HG03025 (cell line): ENCODE results near the gene FBXO44.

Experiments used
- ATAC-seq: cut with Tn5 transposase; IDR thresholded peaks from one replicate; pipeline ENCODE4 v1.9.1; 2021; ENCODE audit warnings: mild to moderate bottlenecking, moderate library complexity; ENCODE audit not compliant: unreplicated experiment, low FRiP score

FBXO44 gene

GRCh38 chr1:11654939-11655808 lies 497 bp downstream of the FBXO44 start:
- ATAC-seq, result no peak

GRCh38 chr1:11657654-11658053 lies 3.0 kb downstream of the FBXO44 start:
- ATAC-seq, result no peak

GRCh38 chr1:11658542-11658941 lies 3.9 kb downstream of the FBXO44 start:
- ATAC-seq, result no peak

- no peak for ATAC-seq
These were observed 5.1 kb downstream of the FBXO44 start for GRCh38 chr1:11659748-11660147.

GRCh38 chr1:11661103-11661502 lies 6.4 kb downstream of the FBXO44 start:
- no peak for ATAC-seq

GRCh38 chr1:11664336-11665065 lies 9.8 kb downstream of the FBXO44 start:
- peak; percentile 43 for ATAC-seq

DNA sequence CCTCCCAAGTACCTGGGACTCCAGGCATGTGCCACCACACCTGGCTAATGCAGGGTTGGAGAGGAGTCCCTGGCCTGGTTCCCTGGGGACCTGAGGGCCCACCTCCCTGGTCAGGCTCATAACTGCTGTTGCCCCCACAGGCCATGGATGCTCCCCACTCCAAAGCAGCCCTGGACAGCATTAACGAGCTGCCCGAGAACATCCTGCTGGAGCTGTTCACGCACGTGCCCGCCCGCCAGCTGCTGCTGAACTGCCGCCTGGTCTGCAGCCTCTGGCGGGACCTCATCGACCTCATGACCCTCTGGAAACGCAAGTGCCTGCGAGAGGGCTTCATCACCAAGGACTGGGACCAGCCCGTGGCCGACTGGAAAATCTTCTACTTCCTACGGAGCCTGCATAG lies 13.8 kb downstream of the FBXO44 start:
- no peak for ATAC-seq

DNA sequence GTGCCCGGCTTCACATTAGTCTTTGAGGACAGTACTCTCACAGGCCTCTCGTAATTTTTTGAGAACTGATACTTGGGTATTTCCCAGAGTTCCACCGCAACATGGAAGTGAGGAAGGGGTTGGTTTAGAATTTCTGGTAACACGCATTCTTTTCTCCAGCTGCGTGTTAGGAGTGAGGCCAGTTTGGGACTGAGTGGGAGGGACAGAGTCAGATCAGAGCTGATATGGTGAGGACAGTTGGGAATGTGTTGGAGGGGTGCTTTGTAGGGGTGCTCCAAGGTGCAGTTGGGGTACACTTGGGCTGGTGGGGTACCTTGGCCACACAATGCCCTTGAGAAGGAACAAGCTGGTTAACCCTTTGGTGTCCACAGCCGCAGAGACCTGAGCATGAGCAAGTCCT lies 16.1 kb downstream of the FBXO44 start:
- no peak for ATAC-seq

GRCh38 chr1:11671205-11671543 lies 16.5 kb downstream of the FBXO44 start:
- ATAC-seq, result no peak

GRCh38 chr1:11671544-11672286 lies 17.0 kb downstream of the FBXO44 start:
- ATAC-seq, result no peak

- ATAC-seq, result no peak
These were observed 18.6 kb downstream of the FBXO44 start for GRCh38 chr1:11673089-11673769.

- no peak for ATAC-seq
These were observed 19.8 kb downstream of the FBXO44 start for GRCh38 chr1:11674488-11674887.

DNA sequence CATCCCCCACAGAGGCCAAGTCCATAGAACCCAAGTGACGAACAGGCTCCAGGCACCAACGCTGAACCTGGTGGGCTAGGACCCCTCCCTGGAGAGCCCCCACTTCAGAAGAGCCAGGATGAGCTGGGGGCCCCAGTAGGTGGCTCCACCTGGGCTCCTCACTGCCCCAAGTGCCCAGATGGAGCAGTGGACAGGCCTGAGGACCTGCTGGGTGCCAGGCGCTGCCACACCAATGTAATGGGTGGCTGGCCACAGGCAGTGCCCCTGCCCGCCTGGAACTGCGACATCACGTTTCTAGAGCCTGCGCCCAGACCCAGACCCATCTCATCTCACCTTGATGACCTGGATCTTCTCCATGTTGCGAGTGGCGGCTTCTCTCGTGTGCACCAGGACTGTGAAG lies 20.6 kb downstream of the FBXO44 start:
- no peak for ATAC-seq

DNA sequence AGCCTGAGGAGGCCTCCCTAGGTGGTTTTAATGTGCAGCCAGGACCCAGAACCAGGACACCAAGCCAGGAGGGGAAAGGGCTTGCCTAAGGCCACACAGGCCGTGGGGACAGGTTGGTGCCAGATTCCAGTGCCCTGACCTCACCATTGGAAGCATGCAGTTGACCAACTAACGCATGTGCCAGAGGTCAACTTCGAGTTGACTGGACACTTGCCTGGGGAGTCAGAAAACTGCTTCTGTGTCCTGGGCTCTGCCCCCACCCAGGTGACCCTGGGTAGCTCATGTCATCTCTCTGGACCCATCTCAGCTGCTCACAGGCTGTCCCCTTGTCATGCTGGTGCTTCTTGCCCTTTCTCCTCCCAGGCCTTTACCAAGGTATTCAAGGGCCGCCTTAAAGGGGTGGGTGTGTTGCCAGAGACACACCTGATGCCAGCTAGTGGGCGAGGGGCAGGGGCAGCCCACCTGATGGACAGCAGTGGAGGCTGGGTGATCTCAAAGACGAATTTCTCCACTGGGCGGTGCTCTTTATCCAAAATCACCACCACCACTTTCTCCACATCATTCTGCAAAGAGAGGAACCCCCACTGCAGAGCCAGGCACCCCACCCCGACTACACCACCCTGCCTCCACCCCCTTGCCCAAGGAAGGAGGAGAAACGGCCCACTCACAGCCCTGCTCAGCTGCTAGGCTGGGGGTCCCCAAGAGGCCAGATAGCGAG lies 21.9 kb downstream of the FBXO44 start:
- no peak for ATAC-seq

GRCh38 chr1:11678442-11678841 lies 23.8 kb downstream of the FBXO44 start:
- no peak for ATAC-seq

GRCh38 chr1:11680270-11681070 lies 25.8 kb downstream of the FBXO44 start:
- peak; percentile 27 for ATAC-seq

DNA sequence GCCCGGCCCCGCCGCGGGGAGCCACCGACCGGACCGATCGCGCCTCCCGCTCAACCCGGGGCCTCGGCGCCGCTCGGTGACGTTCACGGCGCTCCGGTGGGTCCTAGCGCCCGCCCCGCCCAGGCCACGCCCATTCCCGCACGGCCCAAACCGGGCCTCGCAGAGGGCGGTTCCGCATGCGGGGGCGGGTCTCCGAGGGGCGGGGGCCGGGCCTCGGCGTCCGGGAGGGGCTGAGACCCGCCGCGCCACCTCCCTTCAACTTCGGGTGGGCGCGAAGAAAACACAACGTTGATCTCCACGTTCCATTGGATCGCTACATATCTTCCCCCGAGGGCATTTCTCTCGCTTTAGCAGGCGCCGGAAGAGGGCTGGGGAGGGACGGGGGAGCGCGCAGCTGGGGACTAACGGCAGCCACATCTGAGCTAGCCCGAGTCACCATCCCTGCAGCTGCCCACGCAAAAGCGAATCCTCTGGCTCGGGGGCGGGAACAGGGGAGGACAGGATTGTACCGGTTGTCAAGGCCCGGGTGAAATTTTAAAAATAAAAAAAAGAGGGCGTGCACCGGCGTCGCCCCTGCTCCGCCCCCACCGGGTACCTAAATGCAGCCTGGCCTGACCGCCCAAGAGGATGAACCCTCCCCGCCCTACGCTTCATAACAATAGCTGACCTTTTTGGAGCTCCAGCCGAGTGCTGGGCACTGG lies 26.5 kb downstream of the FBXO44 start, which contains the start of gene MAD2L2:
MAD2L2 (minus strand) TSS at position 78 of the 701 bp plus-strand sequence. CDS start 547 bp downstream, outside the sequence.
- ATAC-seq, result peak; percentile 86

GRCh38 chr1:11682287-11682771 lies 27.7 kb downstream of the FBXO44 start:
- ATAC-seq, result no peak
